Activated naive CD4-positive, alpha-beta T cell treated with anti-CD3 and anti-CD28 coated beads, Interleukin-2, amount 50 U/mL, for 72 hours (primary cell): ENCODE measurements around the gene LCE6A. TPM values are rescaled to one million over a fixed set of nuclear protein-coding genes. Genes with fewer than 3 reads are reported as not detected.

Experiments used
- total RNA-seq, 2 donors: library from RNA; stranded (reverse); gene quantifications; one replicate each; pipeline ENCODE4 v1.2.3, GENCODE V29; 2022

Gene LCE6A
- total RNA-seq, 2 donors from 2014 or later = not detected

Other genes starting within 250 kb of the LCE6A start
- gene LCE3C, start 242.6 kb upstream of the LCE6A start, total RNA-seq = not detected
- not detected for gene LCE3B, start 229.0 kb upstream of the LCE6A start, total RNA-seq
- gene LCE3A, start 219.8 kb upstream of the LCE6A start, total RNA-seq = not detected
- gene LCE2D, start 179.5 kb upstream of the LCE6A start, total RNA-seq = not detected
- gene LCE2C, start 167.6 kb upstream of the LCE6A start, total RNA-seq = not detected
- not detected for gene LCE2B, start 156.7 kb upstream of the LCE6A start, total RNA-seq
- gene LCE2A, start 144.5 kb upstream of the LCE6A start, total RNA-seq = not detected
- not detected for gene LCE4A, start 134.7 kb upstream of the LCE6A start, total RNA-seq
- not detected for gene KPRP, start 84.8 kb upstream of the LCE6A start, total RNA-seq
- not detected for gene LCE1F, start 67.7 kb upstream of the LCE6A start, total RNA-seq
- not detected for gene LCE1E, start 56.6 kb upstream of the LCE6A start, total RNA-seq
- not detected for gene LCE1D, start 46.1 kb upstream of the LCE6A start, total RNA-seq
- not detected for gene LCE1C, start 36.2 kb upstream of the LCE6A start, total RNA-seq
- not detected for gene LCE1B, start 30.9 kb upstream of the LCE6A start, total RNA-seq
- not detected for gene LCE1A, start 15.4 kb upstream of the LCE6A start, total RNA-seq
- not detected for gene LCE7A, start 17.1 kb downstream of the LCE6A start, total RNA-seq
- gene SMCP, start 35.5 kb downstream of the LCE6A start, total RNA-seq = not detected
- not detected for gene IVL, start 65.7 kb downstream of the LCE6A start, total RNA-seq
- not detected for gene SPRR5, start 104.3 kb downstream of the LCE6A start, total RNA-seq
- gene SPRR4, start 127.8 kb downstream of the LCE6A start, total RNA-seq = not detected
- not detected for gene SPRR1A, start 141.2 kb downstream of the LCE6A start, total RNA-seq
- not detected for gene SPRR3, start 158.9 kb downstream of the LCE6A start, total RNA-seq
- gene SPRR1B, start 188.3 kb downstream of the LCE6A start, total RNA-seq = not detected
- gene SPRR2D, start 198.3 kb downstream of the LCE6A start, total RNA-seq = not detected
- not detected for gene SPRR2A, start 214.7 kb downstream of the LCE6A start, total RNA-seq
- gene SPRR2B, start 228.8 kb downstream of the LCE6A start, total RNA-seq = not detected